NCI-H748 treated with DMSO at 0.1 percent for 48 hours (cell line): Measurements from ENCODE around the gene SHC2.
"Not testable (repeated sequence)": the region's sequence is repeated elsewhere in the genome, so short reads cannot be mapped to it uniquely, and the experiment has no call there.

Source experiments
- DNase-seq: peaks from one replicate; lab custom pipeline; 2025; lab: John Stamatoyannopoulos, UW

Gene SHC2

GRCh38 chr19:492091-492531 is 31.3 kb upstream of the SHC2 start:
- DNase-seq = no peak

GRCh38 chr19:491146-491741 is 30.4 kb upstream of the SHC2 start:
- DNase-seq = no peak

- no peak for DNase-seq
Observed at GRCh38 chr19:489418-490196, 28.8 kb upstream of the SHC2 start.

- peak; percentile 37 for DNase-seq
Observed at GRCh38 chr19:488505-489417, 27.9 kb upstream of the SHC2 start.

- DNase-seq = peak; percentile 1
Observed at GRCh38 chr19:485583-486236, 24.9 kb upstream of the SHC2 start.

GRCh38 chr19:485077-485476 is 24.2 kb upstream of the SHC2 start:
- no peak for DNase-seq

- DNase-seq = no peak
Observed at GRCh38 chr19:484494-484893, 23.7 kb upstream of the SHC2 start.

GRCh38 chr19:483332-484072 is 22.7 kb upstream of the SHC2 start:
- DNase-seq = no peak

- DNase-seq = no peak
Observed at GRCh38 chr19:482186-483041, 21.6 kb upstream of the SHC2 start.

GRCh38 chr19:481100-481499 is 20.3 kb upstream of the SHC2 start:
- DNase-seq = not testable (repeated sequence)

- DNase-seq = no peak
Observed at GRCh38 chr19:480016-480855, 19.4 kb upstream of the SHC2 start.

- no peak for DNase-seq
Observed at GRCh38 chr19:478976-479375, 18.1 kb upstream of the SHC2 start.

- DNase-seq = no peak
Observed at GRCh38 chr19:478236-478903, 17.5 kb upstream of the SHC2 start.

GRCh38 chr19:475360-475759 is 14.5 kb upstream of the SHC2 start:
- no peak for DNase-seq

GRCh38 chr19:474126-475078 is 13.6 kb upstream of the SHC2 start:
- DNase-seq = no peak

GRCh38 chr19:472005-472858 is 11.4 kb upstream of the SHC2 start:
- DNase-seq = no peak

- DNase-seq = no peak
Observed at GRCh38 chr19:470701-471100, 9.9 kb upstream of the SHC2 start.
